GM12875 (cell line): ENCODE results near the gene CAP1.

Experiments
- H3K4me3 ChIP-seq: one replicate; pipeline ENCODE4 v1.5.1; 2011; ENCODE audit warnings: low read depth, low read length, control low read depth
- CTCF ChIP-seq: IDR thresholded peaks from 2 replicates; pipeline ENCODE4 v1.5.1; 2011; ENCODE audit warnings: low read depth, mild to moderate bottlenecking, control low read depth, inconsistent platforms, low read length, moderate library complexity, borderline replicate concordance; ENCODE audit not compliant: insufficient read depth

CAP1 gene

GRCh38 chr1:40096977-40097782 is 56.7 kb downstream of the CAP1 start, which contains the start of gene PPT1:
PPT1 (minus strand) TSS chr1:40097252; CDS start chr1:40097238, 14 bp downstream.
- TF ChIP-seq CTCF, result peak; percentile 29; the same call in 1 of the 2 replicates
- H3K4me3 ChIP-seq, result peak within 1 kb of the TSS; percentile 87

GRCh38 chr1:40102038-40102437 is 61.5 kb downstream of the CAP1 start:
- no peak for TF ChIP-seq CTCF
- no peak overlapping the region for H3K4me3 ChIP-seq

GRCh38 chr1:40102896-40103295 is 62.4 kb downstream of the CAP1 start:
- H3K4me3 ChIP-seq, result no peak overlapping the region
- TF ChIP-seq CTCF, result no peak

GRCh38 chr1:40105028-40105427 is 64.5 kb downstream of the CAP1 start:
- no peak overlapping the region for H3K4me3 ChIP-seq
- no peak for TF ChIP-seq CTCF

DNA sequence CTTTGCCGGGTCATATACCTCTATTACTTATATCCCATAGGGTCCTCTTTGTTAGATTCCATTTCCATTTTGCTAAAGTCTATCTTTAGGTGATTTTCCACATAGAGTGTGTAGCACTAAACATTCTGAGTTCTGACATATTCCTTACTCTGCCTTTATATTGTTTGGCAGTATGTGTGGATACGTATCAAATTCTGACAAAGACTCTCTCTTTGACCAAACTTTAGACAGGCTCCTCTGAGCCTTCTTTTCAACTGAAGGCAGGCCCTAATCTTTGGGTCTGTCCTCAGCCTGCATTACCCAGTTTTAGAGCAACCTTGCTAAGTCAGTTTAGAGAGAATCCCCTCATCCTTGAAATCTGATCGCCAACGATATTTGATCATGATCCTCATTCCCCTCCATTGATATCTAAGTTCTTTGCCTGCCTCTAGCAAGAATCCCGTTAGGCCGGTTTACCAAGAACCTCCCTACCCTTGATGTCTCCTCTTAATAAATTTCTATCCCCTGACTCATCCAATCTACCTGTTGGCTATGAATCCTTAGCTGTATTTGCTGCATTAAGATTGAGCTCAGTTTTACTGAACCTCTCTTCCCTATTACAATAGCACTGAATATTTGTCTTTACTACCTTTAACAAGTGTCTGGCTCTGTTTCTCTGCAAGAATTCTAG is 66.9 kb downstream of the CAP1 start:
- TF ChIP-seq CTCF, result no peak
- no peak overlapping the region for H3K4me3 ChIP-seq

GRCh38 chr1:40110389-40110788 is 69.9 kb downstream of the CAP1 start:
- H3K4me3 ChIP-seq, result no peak overlapping the region
- no peak for TF ChIP-seq CTCF

GRCh38 chr1:40114400-40114799 is 73.9 kb downstream of the CAP1 start:
- H3K4me3 ChIP-seq, result no peak overlapping the region
- no peak for TF ChIP-seq CTCF
